IMR-90 (cell line): Measurements from ENCODE around the gene FNTB. TPM values are rescaled to one million over a fixed set of nuclear protein-coding genes. Genes with fewer than 3 reads are reported as not detected.

ENCODE experiments used
- ATAC-seq: fragments of 200-7000 bp; cut with Tn5 transposase; 2 replicates; pipeline ENCODE4 v1.9.1; 2020; ENCODE audit warnings: low read depth, mild to moderate bottlenecking, moderate library complexity
- BruUV-seq: library from RNA; stranded (reverse); fragments of 400-500 nt; replicated peaks from 2 replicates; lab custom pipeline; 2021; lab: Mats Ljungman, UMichigan
- CTCF ChIA-PET: fragments of 300-600 bp; formaldehyde crosslinking; extraction: SDS; loops from one replicate; lab custom pipeline; 2021; ENCODE audit warnings: antibody characterized with exemption; lab: Yijun Ruan, JAX
- POLR2A ChIA-PET: fragments of 300-600 bp; sonication (Branson Sonifier 250); formaldehyde crosslinking; loops from one replicate; lab custom pipeline; 2022; ENCODE audit warnings: antibody characterized with exemption; ENCODE audit not compliant: unreplicated experiment; lab: Charles Lee
- DNase-seq: peaks from one replicate; pipeline ENCODE4 v3.0.0; 2013
- H2AFZ ChIP-seq: replicated peaks from 2 replicates; pipeline ENCODE3; 2013; ENCODE audit warnings: low read length, mild to moderate bottlenecking; ENCODE audit not compliant: poor library complexity
- H2AK5ac ChIP-seq: 2 replicates; pipeline ENCODE4 v1.6.1; 2013; ENCODE audit warnings: low read depth, low read length, inconsistent platforms
- H2AK9ac ChIP-seq: replicated peaks from 2 replicates; pipeline ENCODE3; 2013; ENCODE audit warnings: mild to moderate bottlenecking, low read depth, low read length, moderate library complexity; ENCODE audit not compliant: poor library complexity
- H2BK120ac ChIP-seq: 2 replicates; pipeline ENCODE4 v1.6.1; 2013; ENCODE audit warnings: low read depth, low read length, inconsistent platforms
- H2BK15ac ChIP-seq: 3 replicates; pipeline ENCODE4 v1.6.1; 2013; ENCODE audit warnings: low read depth, low read length, inconsistent platforms
- H2BK20ac ChIP-seq: 2 replicates; pipeline ENCODE4 v1.6.1; 2013; ENCODE audit warnings: low read depth, mild to moderate bottlenecking, inconsistent platforms, low read length, moderate library complexity
- H2BK5ac ChIP-seq: 2 replicates; pipeline ENCODE4 v1.6.1; 2013; ENCODE audit warnings: mild to moderate bottlenecking, low read depth, low read length, inconsistent platforms; ENCODE audit not compliant: poor library complexity, severe bottlenecking
- H3K14ac ChIP-seq: replicated peaks from 2 replicates; pipeline ENCODE4 v1.6.1; 2013; ENCODE audit warnings: low read depth, low read length, inconsistent platforms
- H3K18ac ChIP-seq: 2 replicates; pipeline ENCODE4 v1.6.1; 2013; ENCODE audit warnings: low read depth, low read length, control low read depth
- H3K23ac ChIP-seq: 2 replicates; pipeline ENCODE4 v1.6.1; 2013; ENCODE audit warnings: low read depth, low read length, inconsistent platforms
- H3K27ac ChIP-seq: 2 replicates; pipeline ENCODE4 v1.5.1; 2013; ENCODE audit warnings: mild to moderate bottlenecking, control low read depth, low read length; ENCODE audit not compliant: insufficient read depth
- H3K27me3 ChIP-seq: 2 replicates; pipeline ENCODE4 v1.6.1; 2013; ENCODE audit warnings: low read length; ENCODE audit not compliant: control insufficient read depth, insufficient read depth
- H3K36me3 ChIP-seq: 2 replicates; pipeline ENCODE4 v1.6.1; 2013; ENCODE audit warnings: low read length, mixed read lengths; ENCODE audit not compliant: control insufficient read depth, insufficient read depth
- H3K4ac ChIP-seq: 2 replicates; pipeline ENCODE4 v1.6.1; 2013; ENCODE audit warnings: low read depth, low read length, inconsistent platforms
- H3K4me1 ChIP-seq: 2 replicates; pipeline ENCODE4 v1.6.1; 2013; ENCODE audit warnings: low read length, mixed read lengths; ENCODE audit not compliant: control insufficient read depth, insufficient read depth
- H3K4me2 ChIP-seq: 2 replicates; pipeline ENCODE4 v1.6.1; 2013; ENCODE audit warnings: low read depth, mild to moderate bottlenecking, control low read depth, low read length, moderate library complexity
- H3K4me3 ChIP-seq: 2 replicates; pipeline ENCODE4 v1.5.1; 2013; ENCODE audit warnings: low read depth, mild to moderate bottlenecking, control low read depth, low read length, moderate library complexity; ENCODE audit not compliant: insufficient read depth
- H3K56ac ChIP-seq: 2 replicates; pipeline ENCODE4 v1.6.1; 2013; ENCODE audit warnings: low read length, inconsistent platforms; ENCODE audit not compliant: insufficient read depth; ENCODE audit errors: extremely low read depth
- H3K79me1 ChIP-seq, 2 experiments: 2 replicates each; pipeline ENCODE4 v1.6.1; 2013; ENCODE audit warnings: low read length in 2 of 2, inconsistent platforms in 1 of 2, low read depth in 1 of 2
- H3K9ac ChIP-seq: 2 replicates; pipeline ENCODE4 v1.6.1; 2013; ENCODE audit warnings: low read depth, low read length, control low read depth
- H3K9me1 ChIP-seq: 2 replicates; pipeline ENCODE4 v1.6.1; 2013; ENCODE audit warnings: low read length, inconsistent platforms; ENCODE audit not compliant: insufficient read depth
- H3K9me3 ChIP-seq: 2 replicates; pipeline ENCODE4 v1.6.1; 2013; ENCODE audit warnings: low read length; ENCODE audit not compliant: control insufficient read depth, insufficient read depth
- H4K20me1 ChIP-seq: 2 replicates; pipeline ENCODE4 v1.6.1; 2013; ENCODE audit warnings: low read length, inconsistent platforms; ENCODE audit not compliant: insufficient read depth
- H4K5ac ChIP-seq: 2 replicates; pipeline ENCODE4 v1.6.1; 2013; ENCODE audit warnings: mild to moderate bottlenecking, low read depth, low read length, control low read depth
- H4K8ac ChIP-seq, 2 experiments: 2 replicates each; pipeline ENCODE4 v1.6.1; 2013; ENCODE audit warnings: low read depth in 2 of 2, low read length in 2 of 2, control low read depth in 1 of 2, inconsistent platforms in 1 of 2
- H4K91ac ChIP-seq: 2 replicates; pipeline ENCODE4 v1.6.1; 2013; ENCODE audit warnings: low read depth, low read length, inconsistent platforms; ENCODE audit not compliant: insufficient read depth
- CHD1 ChIP-seq: IDR thresholded peaks from 2 replicates; pipeline ENCODE4 v1.6.1; 2012; ENCODE audit warnings: low read depth, low read length, improper control_type of control experiment
- FOS ChIP-seq: fragments of 150-350 bp; IDR thresholded peaks from 2 replicates; pipeline ENCODE4 v1.6.1; 2016; ENCODE audit warnings: low read depth, low read length
- MAZ ChIP-seq: IDR thresholded peaks from 2 replicates; pipeline ENCODE4 v1.6.1; 2012; ENCODE audit warnings: low read depth, mild to moderate bottlenecking, low read length, improper control_type of control experiment, moderate library complexity, borderline replicate concordance
- MXI1 ChIP-seq: IDR thresholded peaks from 2 replicates; pipeline ENCODE4 v1.6.1; 2012; ENCODE audit warnings: low read depth, mild to moderate bottlenecking, low read length, moderate library complexity, borderline replicate concordance
- NFE2L2 ChIP-seq: fragments of 150-350 bp; IDR thresholded peaks from 2 replicates; pipeline ENCODE4 v1.6.1; 2016; ENCODE audit warnings: low read depth, mild to moderate bottlenecking, low read length
- RAD21 ChIP-seq: IDR thresholded peaks from 2 replicates; pipeline ENCODE4 v1.6.1; 2012; ENCODE audit warnings: low read length, improper control_type of control experiment
- RCOR1 ChIP-seq: IDR thresholded peaks from 2 replicates; pipeline ENCODE4 v1.6.1; 2012; ENCODE audit warnings: mild to moderate bottlenecking, low read length, improper control_type of control experiment; ENCODE audit not compliant: insufficient replicate concordance
- RFX5 ChIP-seq: IDR thresholded peaks from 2 replicates; pipeline ENCODE4 v1.8.0; 2012; ENCODE audit warnings: low read depth, mild to moderate bottlenecking, low read length, moderate library complexity
- SMC3 ChIP-seq: fragments of 150-350 bp; IDR thresholded peaks from 2 replicates; pipeline ENCODE4 v1.6.1; 2016; ENCODE audit warnings: low read depth, mild to moderate bottlenecking, antibody characterized with exemption, low read length, moderate library complexity
- WGBS, 2 experiments: methylation state at CpG; one replicate each; pipeline versions ENCODE4 v1.1.5 to v1.1.7; 2013; ENCODE audit warnings: missing lambda C conversion rate in 2 of 2; ENCODE audit not compliant: insufficient read length in 1 of 2; ENCODE audit errors: extremely low coverage in 2 of 2; 5-methylcytosine and 5-hydroxymethylcytosine counted together
- dilution Hi-C: fragments of 300-500 bp; cut with HindIII; formaldehyde crosslinking; loops from one replicate; pipeline ENCODE4 v1.14.3; 2018; ENCODE audit warnings: low sequenced_read_pairs; ENCODE audit not compliant: unreplicated experiment
- in situ Hi-C: fragments of 300-500 bp; cut with MboI; formaldehyde crosslinking; loops from 3 replicates; pipeline ENCODE4 v1.14.3; 2019; ENCODE audit warnings: low sequenced_read_pairs, inconsistent platforms, mixed read lengths
- intact Hi-C: fragments of 100-400 bp; cut with micrococcal nuclease; formaldehyde crosslinking; loops from 2 replicates; pipeline ENCODE4 v1.10.0; 2022
- polyA plus RNA-seq, 3 experiments: library from polyadenylated mRNA; depleted of rRNA; stranded (reverse); fragments of >200 nt; gene quantifications; 2 replicates each; pipeline ENCODE4 v1.2.3, GENCODE V29; 2012; ENCODE audit warnings: low replicate concordance in 1 of 3
- total RNA-seq: library from RNA; depleted of rRNA; stranded (reverse); fragments of >200 nt; gene quantifications from 2 replicates; pipeline ENCODE4 v1.2.3, GENCODE V29; 2012
- TF ChIP-seq, protein P1 (sequence below): fragments of 150-350 bp; IDR thresholded peaks from 2 replicates; pipeline ENCODE4 v1.6.1; 2016; ENCODE audit warnings: low read depth, mild to moderate bottlenecking, low read length, moderate library complexity, borderline replicate concordance

The FNTB gene
- total and polyA plus RNA-seq, 2 of the 4 experiments (the other 2 are of a cell fraction), result 9.9 to 18.5 TPM

DNA sequence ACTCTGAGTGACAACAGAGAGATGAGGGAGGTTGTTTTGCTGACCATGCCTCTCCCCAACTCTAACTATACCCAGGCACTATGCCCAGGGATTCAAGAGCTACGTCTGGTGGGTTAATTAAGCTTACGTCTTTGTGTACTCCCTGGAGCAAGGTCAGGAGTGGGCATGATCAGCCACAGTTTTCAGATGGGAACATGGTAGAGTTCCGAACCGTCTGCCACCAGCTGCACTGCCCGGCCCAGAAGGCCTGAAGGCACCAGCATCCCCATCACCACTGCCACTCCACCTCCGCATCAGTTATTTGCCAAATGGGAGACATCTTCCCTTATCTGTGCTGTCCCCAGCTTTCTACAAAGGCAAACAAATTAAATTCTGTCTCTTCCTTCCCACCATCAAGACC is 33.0 kb upstream of the FNTB start:
- Histone ChIP-seq H3K4me3 (no peak overlapping the region), H2BK15ac (no peak overlapping the region), H4K20me1 (no peaks in the 10 kb centered on the region), H3K9me3 (no peaks in the 10 kb centered on the region), H4K5ac (no peak overlapping the region), H2BK20ac (no peak overlapping the region), H3K56ac (no peak overlapping the region), H3K23ac (no peak overlapping the region), H4K91ac (no peak overlapping the region), H3K4me1 (no peaks in the 10 kb centered on the region), H4K8ac (no peak overlapping the region), H3K79me1 (no peaks in the 10 kb centered on the region; a peak in 1 of 4 replicates), H3K4me2 (no peak overlapping the region), H3K27me3 (no peaks in the 10 kb centered on the region), H3K4ac (no peak overlapping the region), H3K9me1 (0 out of 2 replicates have a peak, but pooled peaks cover 2% of the 10 kb centered on the region), H2AK5ac (no peak overlapping the region), H3K14ac (no peak overlapping the region), H3K36me3 (peaks cover 3% of the 10 kb centered on the region; the same call in 1 of the 2 replicates), H3K9ac (no peak overlapping the region), H2AFZ (no peak overlapping the region), H3K18ac (no peak overlapping the region), H2BK5ac (no peak overlapping the region), H2BK120ac (no peak overlapping the region), H2AK9ac (no peak overlapping the region), H3K27ac (no peak overlapping the region)
- 95% methylated on average over 3 of the region's 6 CpGs; no CpG with 5 or more reads in 1 of the 2 experiments for WGBS, 2 experiments
- no peak for ATAC-seq
- dilution Hi-C loops (no loop called here), in situ Hi-C loops (no loop called here), intact Hi-C loops (no loop called here)
- no TSS peak for BruUV-seq
- no peak for DNase-seq
- TF ChIP-seq RCOR1 (no peak), CHD1 (no peak), RAD21 (no peak), FOS (no peak), MAZ (no peak), MXI1 (no peak), NFE2L2 (no peak), SMC3 (no peak), RFX5 (no peak)
- TF ChIP-seq, protein P1, sequence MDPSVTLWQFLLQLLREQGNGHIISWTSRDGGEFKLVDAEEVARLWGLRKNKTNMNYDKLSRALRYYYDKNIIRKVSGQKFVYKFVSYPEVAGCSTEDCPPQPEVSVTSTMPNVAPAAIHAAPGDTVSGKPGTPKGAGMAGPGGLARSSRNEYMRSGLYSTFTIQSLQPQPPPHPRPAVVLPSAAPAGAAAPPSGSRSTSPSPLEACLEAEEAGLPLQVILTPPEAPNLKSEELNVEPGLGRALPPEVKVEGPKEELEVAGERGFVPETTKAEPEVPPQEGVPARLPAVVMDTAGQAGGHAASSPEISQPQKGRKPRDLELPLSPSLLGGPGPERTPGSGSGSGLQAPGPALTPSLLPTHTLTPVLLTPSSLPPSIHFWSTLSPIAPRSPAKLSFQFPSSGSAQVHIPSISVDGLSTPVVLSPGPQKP, result no peak
- CTCF ChIA-PET, result no interaction called here
- POLR2A ChIA-PET, result no interaction called here
